HEK293 (cell line): ENCODE data around the gene FAM204A.

Experiments used
- CTCF ChIP-seq: fragments of 450-650 bp; formaldehyde crosslinking; IDR thresholded peaks from 2 replicates; pipeline ENCODE4 v1.5.1; 2016; ENCODE audit warnings: missing biosample characterization, missing genetic modification characterization
- ZBTB49 ChIP-seq: fragments of 450-650 bp; formaldehyde crosslinking; IDR thresholded peaks from 2 replicates; pipeline ENCODE4 v1.5.1; 2016; ENCODE audit warnings: missing biosample characterization, missing genetic modification characterization, low read depth
- ZNF175 ChIP-seq: fragments of 450-650 bp; formaldehyde crosslinking; IDR thresholded peaks from 2 replicates; pipeline ENCODE4 v1.5.1; 2016; ENCODE audit warnings: missing biosample characterization, missing genetic modification characterization
- ZNF274 ChIP-seq, 2 experiments: fragments of 200-500 bp in 1 of 2; fragments of 450-650 bp in 1 of 2; sonication (Bioruptor generic) in 1 of 2; formaldehyde crosslinking in 1 of 2; IDR thresholded peaks; 2 replicates each; pipeline versions ENCODE4 v1.5.1 to v1.6.1; 2014 to 2016; ENCODE audit warnings: borderline replicate concordance in 1 of 2, inconsistent platforms in 1 of 2, low read length in 1 of 2, missing biosample characterization in 1 of 2, missing genetic modification characterization in 1 of 2
- ZNF791 ChIP-seq: fragments of 450-650 bp; formaldehyde crosslinking; IDR thresholded peaks from 2 replicates; pipeline ENCODE4 v1.5.1; 2016; ENCODE audit warnings: missing biosample characterization, missing genetic modification characterization

- no peak for TF ChIP-seq ZNF274 (IDR thresholded peaks at IDR 0.05; ENCODE audit: low read length)
- no peak for TF ChIP-seq ZNF274 (tag by site-specific recombination; IDR thresholded peaks at IDR 0.05; ENCODE audit: borderline replicate concordance)
- no peak for TF ChIP-seq CTCF (tag by site-specific recombination)
- TF ChIP-seq ZNF175 (tag by site-specific recombination), result no peak
- no peak for TF ChIP-seq ZNF791 (tag by site-specific recombination)
- no peak for TF ChIP-seq ZBTB49 (tag by site-specific recombination)
These were observed 34.3 kb downstream of the FAM204A start for GRCh38 chr10:118307859-118308258.
